BJ (cell line): Measurements from ENCODE around the gene RIMS3. TPM values are rescaled to one million over a fixed set of nuclear protein-coding genes. Genes with fewer than 3 reads are reported as not detected.

Experiments used
- CTCF ChIA-PET: fragments of 350-600 bp; formaldehyde crosslinking; extraction: SDS; loops from one replicate; lab custom pipeline; 2021; ENCODE audit warnings: antibody characterized with exemption, inconsistent platforms; lab: Yijun Ruan, JAX
- POLR2A ChIA-PET: fragments of 300-600 bp; sonication (Branson Sonifier 250); formaldehyde crosslinking; extraction: SDS; loops from one replicate; lab custom pipeline; 2021; ENCODE audit warnings: antibody characterized with exemption; lab: Charles Lee
- DNase-seq: peaks from one replicate; pipeline ENCODE4 v3.0.0-alpha.2; 2011; ENCODE audit warnings: low read depth
- H3K27me3 ChIP-seq: 2 replicates; pipeline ENCODE4 v1.6.0; 2011; ENCODE audit warnings: low read length; ENCODE audit not compliant: control insufficient read depth, insufficient read depth
- H3K36me3 ChIP-seq: 2 replicates; pipeline ENCODE4 v1.5.1; 2011; ENCODE audit warnings: low read length; ENCODE audit not compliant: control insufficient read depth, insufficient read depth
- H3K4me3 ChIP-seq: 2 replicates; pipeline ENCODE4 v1.5.1; 2011; ENCODE audit warnings: low read depth, mild to moderate bottlenecking, control low read depth, low read length
- polyA plus RNA-seq: library from polyadenylated mRNA; depleted of rRNA; stranded (reverse); fragments of >200 nt; gene quantifications from 2 replicates; pipeline ENCODE4 v1.2.3, GENCODE V29; 2011
- TF ChIP-seq, protein P1 (sequence below): IDR thresholded peaks from 2 replicates; pipeline ENCODE4 v1.5.1; 2011; ENCODE audit warnings: low read depth, mild to moderate bottlenecking, control low read depth, inconsistent platforms, low read length, moderate library complexity; ENCODE audit not compliant: insufficient read depth

Gene RIMS3
- polyA plus RNA-seq, 1 experiment = 0.59 TPM

DNA sequence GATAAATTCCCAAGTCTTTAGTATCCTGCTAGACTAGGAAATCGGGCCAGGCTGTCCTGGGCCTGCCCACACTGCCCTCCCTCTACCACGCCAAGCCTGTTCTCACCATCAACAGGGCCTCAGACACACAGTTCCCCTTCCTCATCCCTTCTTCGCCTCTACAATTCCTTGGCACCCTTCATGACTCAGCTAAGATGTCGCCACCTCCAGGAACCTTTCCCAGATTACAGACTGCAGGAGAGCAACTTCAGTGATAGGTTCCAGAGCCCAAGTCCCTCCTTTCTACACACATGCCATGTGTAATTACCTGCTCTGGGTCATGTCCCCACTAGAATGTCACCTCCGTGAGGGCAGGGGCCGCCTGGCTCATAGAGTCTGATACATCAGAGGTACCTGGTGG is 3.3 kb downstream of the RIMS3 start:
- no peaks in the 10 kb centered on the region for H3K36me3 ChIP-seq
- DNase-seq = no peak
- ChIA-PET POLR2A (no interaction called here), CTCF (no interaction called here)
- peaks cover 20% of the 10 kb centered on the region for H3K27me3 ChIP-seq
- TF ChIP-seq, protein P1, sequence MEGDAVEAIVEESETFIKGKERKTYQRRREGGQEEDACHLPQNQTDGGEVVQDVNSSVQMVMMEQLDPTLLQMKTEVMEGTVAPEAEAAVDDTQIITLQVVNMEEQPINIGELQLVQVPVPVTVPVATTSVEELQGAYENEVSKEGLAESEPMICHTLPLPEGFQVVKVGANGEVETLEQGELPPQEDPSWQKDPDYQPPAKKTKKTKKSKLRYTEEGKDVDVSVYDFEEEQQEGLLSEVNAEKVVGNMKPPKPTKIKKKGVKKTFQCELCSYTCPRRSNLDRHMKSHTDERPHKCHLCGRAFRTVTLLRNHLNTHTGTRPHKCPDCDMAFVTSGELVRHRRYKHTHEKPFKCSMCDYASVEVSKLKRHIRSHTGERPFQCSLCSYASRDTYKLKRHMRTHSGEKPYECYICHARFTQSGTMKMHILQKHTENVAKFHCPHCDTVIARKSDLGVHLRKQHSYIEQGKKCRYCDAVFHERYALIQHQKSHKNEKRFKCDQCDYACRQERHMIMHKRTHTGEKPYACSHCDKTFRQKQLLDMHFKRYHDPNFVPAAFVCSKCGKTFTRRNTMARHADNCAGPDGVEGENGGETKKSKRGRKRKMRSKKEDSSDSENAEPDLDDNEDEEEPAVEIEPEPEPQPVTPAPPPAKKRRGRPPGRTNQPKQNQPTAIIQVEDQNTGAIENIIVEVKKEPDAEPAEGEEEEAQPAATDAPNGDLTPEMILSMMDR = no peak
- H3K4me3 ChIP-seq = no peak overlapping the region

DNA sequence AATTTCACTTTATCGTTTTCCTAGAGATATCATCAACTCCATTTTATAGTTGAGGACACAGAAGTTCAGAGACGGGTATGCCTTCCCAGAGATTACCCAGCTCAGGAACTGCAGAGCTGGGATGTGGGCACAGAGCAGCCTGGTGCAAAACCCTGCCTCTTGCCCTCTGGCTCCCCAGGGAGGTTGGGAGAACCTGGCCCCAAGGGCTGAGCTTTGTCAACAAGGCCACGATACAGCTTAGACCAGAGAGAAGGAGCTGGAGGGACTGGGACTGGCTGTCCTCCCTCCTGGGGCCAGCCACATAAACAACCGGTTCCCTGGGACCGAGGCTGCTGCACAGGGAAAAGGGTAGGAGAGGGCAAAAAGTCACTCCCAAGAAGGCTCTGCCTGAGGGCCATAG is 3.8 kb downstream of the RIMS3 start:
- ChIA-PET POLR2A (no interaction called here), CTCF (no interaction called here)
- TF ChIP-seq, protein P1 = no peak
- Histone ChIP-seq H3K27me3 (peaks cover 20% of the 10 kb centered on the region), H3K4me3 (no peak overlapping the region), H3K36me3 (no peaks in the 10 kb centered on the region)
- no peak for DNase-seq

DNA sequence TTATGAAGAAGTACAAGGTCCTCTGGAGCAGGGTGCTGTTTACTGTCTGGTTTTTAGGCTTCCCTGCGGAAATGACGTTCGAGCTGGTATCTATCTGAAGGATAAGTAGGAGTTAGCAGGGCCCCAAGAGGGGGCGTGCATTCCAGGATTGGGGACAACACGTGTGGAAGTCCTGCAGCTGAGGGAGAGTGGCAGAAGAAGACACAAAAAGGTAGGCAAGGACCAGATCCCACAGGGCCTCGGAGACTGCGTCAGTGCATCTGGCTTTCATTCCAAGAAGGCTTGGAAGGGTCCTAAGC is 5.9 kb downstream of the RIMS3 start:
- Histone ChIP-seq H3K27me3 (peaks cover 22% of the 10 kb centered on the region), H3K36me3 (no peaks in the 10 kb centered on the region), H3K4me3 (no peak overlapping the region)
- CTCF ChIA-PET = interaction anchor here (2.3 kb wide), 1 partner anchor 10 kb away, joined by 11 read pairs; no protein-coding TSS in a partner anchor
- TF ChIP-seq, protein P1 = no peak
- no peak for DNase-seq
- POLR2A ChIA-PET = no interaction called here

DNA sequence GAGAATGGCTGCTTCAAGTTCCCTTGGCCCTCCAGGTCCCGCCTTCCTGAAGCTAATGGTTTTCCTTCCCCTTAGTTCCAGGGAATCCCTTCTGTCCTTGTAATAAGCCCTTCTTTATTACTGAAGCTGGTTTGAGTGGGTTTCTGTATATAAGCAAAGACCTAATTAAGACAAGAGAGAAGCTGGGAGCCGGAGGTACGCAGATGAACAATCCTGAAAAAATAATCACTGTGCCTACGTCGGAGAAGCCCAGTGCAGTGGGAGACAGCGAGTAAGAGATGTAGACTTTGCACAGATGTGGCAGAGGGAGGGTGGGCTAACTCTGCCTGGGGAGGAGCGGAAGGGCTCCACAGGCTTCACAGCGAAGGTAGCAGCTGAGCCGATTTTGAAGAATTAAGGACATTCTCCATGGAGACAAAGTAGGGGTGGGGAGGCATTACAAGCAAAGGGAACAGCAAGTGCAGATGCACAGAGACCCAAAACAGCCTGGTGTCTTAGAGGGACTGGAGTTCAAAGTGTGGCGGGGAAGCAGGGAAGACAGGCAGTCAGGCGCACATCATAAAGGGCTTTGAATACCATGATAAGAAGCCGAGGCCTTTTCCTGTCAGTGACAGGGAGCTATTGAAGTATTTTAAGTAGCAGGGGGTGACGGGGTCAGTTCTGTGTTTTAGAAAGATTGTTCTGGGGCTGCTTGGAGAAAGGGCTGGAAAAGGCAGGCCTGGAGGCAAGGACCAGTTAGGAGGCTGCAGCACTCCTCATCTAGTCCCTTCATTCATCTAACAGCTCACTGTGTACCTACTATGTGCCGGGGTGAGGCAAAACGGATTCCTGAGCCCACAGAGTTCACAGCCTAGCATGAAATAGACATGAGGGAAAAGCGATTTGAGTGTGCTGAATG is 6.5 kb downstream of the RIMS3 start:
- CTCF ChIA-PET = interaction anchor here (0.7 to 2.3 kb wide), 2 partner anchors 11 to 13 kb away, joined by 4 to 11 read pairs; no protein-coding TSS in a partner anchor
- peaks cover 21% of the 10 kb centered on the region for H3K27me3 ChIP-seq
- TF ChIP-seq, protein P1 = no peak
- POLR2A ChIA-PET = no interaction called here
- no peak for DNase-seq
- H3K4me3 ChIP-seq = no peak overlapping the region
- no peaks in the 10 kb centered on the region for H3K36me3 ChIP-seq

DNA sequence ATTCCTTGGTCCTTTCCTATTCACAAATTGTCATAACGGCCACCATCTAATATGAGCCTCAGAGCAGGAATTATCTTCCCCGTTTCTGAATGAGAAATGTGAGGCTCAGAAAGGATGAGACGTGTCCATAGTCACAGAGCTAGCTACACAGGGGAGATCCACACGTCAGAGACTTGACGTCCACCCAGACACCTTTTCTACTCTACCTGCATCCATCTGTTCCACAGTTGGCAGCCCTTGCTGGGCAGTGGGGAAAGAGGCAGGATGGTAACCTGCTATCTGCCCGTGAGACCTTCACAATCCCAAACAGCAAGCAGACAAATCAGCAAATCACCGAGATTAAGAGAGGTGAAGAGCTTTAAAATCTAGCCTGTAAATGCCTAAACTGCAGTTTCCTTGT is 8.4 kb downstream of the RIMS3 start:
- POLR2A ChIA-PET = no interaction called here
- H3K4me3 ChIP-seq = no peak overlapping the region
- no peak for DNase-seq
- H3K36me3 ChIP-seq = no peaks in the 10 kb centered on the region
- peaks cover 25% of the 10 kb centered on the region for H3K27me3 ChIP-seq
- TF ChIP-seq, protein P1 = no peak
- CTCF ChIA-PET = no interaction called here
